Umbilical cord (tissue), 2 donors: ENCODE data around the gene SSU72. TPM values are rescaled to one million over a fixed set of nuclear protein-coding genes. Genes with fewer than 3 reads are reported as not detected.

Source experiments
- DNase-seq: peaks from one replicate; pipeline ENCODE4 v3.0.0-alpha.2; 2015; ENCODE audit warnings: low spot score
- total RNA-seq: library from RNA; depleted of rRNA; stranded (reverse); fragments of >200 nt; gene quantifications from one replicate; pipeline ENCODE4 v1.2.3, GENCODE V29; 2014; ENCODE audit warnings: low replicate concordance; ENCODE audit not compliant: insufficient read depth

SSU72 gene
- 44.3 TPM for total RNA-seq

DNA sequence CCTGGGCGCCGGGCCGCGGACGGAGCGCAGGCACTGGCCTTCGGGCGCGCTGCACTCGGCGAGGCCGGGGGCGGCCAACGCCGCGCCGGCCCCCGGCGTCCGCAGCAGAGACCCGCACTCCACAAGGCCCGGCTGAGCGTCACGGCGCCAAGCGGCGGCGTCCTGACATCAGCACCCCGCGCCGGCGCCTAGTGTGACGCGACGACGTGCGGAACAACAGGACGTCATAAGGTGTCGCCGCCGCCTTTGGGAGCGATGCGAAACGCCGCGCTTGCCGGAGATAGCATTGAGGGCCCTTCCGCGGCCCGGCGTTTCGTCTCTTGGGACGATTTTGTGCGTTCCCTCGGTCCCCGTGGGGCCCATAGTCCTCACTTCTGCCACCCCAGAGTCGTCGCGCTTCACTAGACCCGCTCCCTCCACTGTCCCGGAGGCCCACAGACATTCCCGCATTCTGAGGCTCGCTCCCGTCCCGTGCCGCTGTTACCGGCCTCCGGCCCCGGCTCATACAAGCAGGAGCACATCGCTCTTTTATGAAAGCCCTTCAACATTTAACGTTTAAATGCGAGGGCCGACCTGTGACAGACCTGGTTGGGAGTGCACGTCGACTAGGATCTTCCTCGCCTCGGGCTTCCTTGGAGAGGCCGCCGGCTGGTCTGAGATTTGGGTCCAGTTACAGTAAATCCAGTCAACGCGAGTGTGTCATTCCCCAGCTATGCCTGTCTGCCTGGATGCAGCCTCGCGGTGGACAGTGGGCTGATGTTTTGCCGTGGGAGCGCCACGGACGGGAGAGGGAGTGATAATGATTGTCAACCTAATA lies at the start of gene SSU72:
SSU72 (minus strand) TSS at position 143 of the 817 bp plus-strand sequence. CDS start 306 bp downstream, outside the sequence.
- peak; percentile 89 for DNase-seq

DNA sequence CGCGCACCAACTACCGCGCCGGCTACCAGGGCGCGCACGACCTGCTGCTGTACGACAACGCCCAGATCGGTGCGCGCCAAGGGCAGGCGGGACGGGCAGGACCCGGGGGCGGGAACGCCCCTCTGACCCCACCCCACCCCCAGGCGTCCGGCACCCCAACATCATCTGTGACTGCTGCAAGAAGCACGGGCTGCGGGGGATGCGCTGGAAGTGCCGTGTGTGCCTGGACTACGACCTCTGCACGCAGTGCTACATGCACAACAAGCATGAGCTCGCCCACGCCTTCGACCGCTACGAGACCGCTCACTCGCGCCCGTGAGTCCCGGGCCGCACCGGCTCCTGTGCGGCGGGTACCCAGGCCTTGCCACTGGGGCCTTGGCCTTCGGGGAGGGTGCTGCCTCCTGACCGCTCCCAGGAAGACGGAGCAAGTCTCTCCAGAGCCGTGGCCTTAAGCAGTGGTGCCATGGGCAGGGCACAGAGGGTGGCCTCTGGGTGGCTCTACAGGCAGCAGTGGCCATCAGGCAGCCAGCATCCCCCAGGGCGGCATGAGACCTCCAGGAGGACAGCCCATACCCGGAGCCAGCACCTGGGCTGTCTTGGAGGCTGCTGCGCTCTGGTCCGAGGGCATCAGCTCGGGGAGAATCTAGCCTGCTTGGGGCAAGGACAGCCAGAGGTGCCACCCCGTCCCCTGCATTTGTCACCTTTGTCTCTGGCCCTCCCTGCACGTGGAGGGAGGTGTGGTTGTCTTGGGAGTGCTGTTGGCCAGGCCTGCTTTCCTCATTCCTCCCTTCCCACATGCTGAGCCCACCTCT lies 49.2 kb upstream of the SSU72 start:
- DNase-seq: no peak

DNA sequence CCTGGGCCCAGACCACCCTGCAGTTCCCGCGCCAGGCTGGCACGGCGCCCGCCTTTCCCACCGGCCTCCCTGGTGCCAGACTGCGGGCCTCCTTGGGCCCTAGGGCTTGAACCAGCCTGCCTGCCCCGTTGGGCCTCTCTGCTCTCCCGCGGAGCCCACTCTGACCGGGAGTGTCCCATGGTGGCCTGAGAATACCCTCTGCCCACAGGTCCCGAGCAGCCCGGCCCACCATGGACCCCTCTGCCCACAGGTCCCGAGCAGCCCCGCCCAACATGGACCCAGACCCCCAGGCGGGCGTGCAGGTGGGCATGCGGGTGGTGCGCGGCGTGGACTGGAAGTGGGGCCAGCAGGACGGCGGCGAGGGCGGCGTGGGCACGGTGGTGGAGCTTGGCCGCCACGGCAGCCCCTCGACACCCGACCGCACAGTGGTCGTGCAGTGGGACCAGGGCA lies 48.5 kb upstream of the SSU72 start:
- no peak for DNase-seq

DNA sequence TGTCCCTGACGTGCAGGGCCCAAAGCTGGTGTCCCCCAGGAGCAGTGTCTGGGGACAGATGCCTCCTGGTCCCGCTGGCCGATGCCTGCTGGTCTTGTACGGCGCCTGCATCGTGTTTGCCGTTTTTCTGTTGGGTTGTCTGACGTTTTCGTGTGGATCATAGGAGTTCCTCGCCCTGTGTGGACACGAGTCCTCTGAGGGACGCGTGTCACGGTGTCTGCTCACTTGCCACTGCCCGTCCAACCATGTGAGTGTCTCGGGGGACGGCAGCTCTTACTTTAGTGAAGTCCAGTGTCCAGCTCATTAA lies 48.1 kb upstream of the SSU72 start:
- no peak for DNase-seq

DNA sequence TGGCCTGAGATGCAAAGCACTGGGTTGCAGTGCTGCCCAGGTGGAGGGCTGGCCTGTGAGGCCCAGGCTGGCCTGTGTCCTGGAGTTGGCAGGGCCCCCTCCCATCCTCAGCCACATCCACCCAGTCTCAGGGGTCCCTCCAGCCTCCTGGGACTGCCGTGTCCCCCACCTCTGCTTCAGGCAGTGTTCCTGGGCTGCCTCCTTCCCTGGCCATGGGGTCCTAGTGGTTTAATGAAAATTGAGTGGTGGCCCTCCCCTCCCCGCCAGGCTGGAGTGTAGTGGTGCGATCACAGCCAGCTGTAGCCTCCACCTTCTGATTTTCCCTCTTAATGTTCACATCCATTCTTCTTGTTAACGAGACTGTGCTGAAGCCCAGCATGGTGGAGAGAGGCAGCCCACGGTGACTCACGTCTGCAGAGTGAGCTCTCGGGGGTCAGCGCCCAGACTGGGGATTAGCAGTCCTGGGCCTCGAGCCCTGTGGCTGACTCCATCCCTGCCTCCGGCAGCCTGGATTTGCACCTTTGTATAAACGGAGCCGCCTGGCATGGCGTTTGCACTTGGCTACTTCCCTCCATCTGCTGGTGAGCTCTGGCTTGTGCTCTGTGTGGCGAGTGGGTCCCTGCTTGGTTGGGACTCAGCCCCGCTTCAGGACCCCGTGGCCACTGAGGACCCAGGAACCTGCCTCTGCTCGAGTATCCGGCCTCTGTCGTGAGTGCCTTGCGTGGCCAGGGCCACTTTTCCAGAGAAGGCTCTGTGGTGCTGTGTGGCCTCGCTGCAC lies 47.5 kb upstream of the SSU72 start:
- peak; percentile 79 for DNase-seq

DNA sequence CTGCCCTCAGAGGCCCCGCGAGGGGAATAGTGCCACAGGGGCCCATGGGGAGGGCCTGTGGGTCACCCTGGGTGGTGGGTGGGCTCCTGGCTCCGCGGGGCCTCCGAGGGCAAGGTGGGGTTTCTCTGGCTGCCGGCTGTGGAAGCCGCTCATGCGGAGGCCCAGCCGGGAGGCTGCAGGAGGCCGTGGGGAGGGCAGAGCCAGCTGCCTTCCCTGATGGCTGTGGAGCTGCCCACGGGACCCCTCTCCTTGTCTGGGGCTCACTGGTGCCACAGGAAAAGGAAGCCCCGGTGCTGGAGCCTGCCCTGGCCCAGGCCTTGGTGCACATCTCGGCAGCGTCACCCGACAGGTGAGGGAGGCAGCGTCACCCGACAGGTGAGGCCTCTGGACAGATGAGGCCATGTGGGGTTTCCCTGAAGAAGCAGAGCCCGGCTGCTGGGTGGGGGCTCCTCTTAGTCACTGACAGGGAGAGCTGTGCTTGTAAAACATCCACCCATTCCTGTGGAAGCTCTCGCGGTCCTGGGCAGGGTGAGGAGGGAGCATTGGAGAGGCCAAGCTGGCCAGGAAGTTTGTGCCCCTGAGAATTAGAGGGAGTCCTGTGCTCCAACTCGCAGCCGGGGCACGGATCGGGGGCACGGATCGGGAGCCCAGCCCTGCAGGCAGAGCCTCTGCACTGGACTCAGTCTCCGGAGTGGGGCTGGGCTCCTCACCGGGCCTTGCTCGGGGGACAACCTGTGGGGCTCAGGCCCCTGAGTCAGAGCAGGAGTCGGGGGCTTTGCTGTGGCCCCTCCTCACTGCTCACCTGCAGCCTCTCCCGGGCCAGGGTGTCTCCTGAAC lies 46.7 kb upstream of the SSU72 start:
- DNase-seq: peak; percentile 48

DNA sequence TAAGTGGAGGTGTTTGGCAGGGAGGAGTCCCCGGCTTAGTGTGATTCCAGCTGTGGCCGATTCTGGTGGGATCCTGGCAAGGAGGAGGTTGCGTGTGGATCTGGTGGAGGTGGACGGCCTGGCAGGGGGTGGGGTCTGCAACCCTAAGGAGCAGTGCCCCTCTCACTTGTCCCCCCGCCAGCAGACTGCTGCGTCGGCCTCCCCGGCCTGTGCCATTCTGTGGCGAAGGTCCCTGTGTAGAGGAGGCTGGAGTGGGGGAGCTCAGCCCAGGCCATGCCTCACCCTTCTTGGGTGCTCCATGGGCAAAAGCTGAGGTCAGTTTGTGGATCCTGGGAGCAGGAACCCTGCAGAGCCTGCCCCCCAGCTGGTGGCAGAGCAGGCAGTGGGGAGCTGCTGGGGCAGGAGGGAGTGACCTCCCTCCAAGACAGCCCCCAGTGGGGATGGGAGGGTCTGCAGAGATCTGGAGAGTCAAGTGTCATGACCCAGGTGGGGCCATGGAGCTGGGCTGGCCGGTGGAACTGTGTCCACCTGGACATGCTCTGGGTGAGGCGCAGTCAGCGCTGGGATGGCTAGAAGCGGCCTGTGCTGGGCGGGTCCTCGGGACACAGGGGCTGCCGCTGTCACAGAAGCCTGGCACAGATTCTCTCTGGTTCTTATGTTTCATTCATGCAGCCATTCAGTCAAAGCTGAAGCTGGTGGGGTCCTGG lies 45.9 kb upstream of the SSU72 start:
- DNase-seq: no peak

DNA sequence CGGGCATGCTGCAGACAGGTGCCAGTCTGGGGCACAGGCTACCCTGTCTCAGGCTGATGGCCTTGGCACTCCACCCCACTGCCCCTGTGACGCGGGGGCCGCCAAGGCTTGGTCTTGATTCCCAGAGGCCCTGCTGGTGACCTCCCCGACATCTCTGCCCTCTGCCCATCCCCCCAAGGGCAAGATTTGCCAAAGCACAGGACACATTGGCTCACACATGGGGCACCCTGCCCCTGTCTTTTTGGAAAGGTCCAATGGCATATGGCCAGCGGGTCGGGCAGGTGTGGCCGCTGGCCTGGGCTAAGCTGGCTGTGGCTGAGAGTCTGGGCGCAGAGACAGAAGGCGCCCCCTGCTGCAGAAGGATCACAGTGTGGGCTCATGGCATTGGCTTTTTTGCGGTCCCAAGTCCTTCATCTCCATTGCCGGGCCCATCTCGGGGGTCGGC lies 45.3 kb upstream of the SSU72 start:
- no peak for DNase-seq

DNA sequence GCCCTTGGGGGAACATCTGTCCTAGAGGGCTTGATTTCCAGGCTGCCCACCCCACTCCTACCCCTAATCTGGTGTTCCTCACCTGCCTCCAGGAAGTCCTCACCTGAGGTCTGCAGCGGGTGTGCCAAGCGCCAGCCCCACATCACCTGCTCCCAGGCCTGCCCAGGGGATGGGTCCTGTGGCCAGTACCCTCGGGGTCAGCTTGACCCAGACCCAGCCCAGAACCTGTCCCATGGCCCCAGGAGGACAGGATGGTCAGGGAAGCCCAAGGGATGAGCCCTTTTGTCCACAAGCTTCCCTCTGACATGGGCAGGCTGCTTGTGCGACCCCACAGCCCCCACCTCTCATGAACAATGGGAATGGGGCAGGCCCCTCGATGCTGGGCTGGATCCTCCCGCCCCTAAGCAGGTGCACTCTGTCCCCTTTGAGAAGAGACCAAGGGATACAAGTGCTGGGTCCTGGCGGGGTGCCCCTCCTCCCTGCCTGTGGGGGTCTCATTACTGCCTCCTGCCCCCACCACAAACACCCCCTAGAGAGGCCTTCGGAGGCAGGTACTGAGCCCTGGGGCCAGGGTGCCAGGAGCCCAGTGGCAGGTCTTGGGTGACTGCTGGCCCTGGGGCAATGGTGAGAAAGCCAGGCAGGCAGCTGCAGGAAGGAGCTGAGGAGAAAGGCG lies 43.9 kb upstream of the SSU72 start:
- DNase-seq: no peak

DNA sequence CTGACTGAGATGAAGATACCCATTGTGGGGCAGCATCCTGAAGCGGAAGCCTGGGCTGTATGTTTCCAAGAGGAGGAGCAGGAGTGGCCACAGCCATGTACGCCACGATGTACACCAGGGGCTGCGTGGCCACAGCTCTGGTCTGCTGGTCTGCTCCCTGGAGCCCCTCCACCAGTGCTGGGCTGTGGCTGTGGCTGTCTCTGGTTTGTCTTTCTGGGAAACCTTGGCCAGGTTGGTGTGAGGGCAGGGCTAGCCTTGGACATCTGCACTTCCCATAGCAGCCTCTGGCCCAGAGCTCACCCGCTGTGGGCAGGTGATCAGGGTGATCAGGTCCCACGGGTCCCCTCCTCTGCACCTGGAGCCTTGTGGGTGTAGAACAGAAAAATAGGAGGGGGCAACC lies 43.3 kb upstream of the SSU72 start:
- DNase-seq: no peak

DNA sequence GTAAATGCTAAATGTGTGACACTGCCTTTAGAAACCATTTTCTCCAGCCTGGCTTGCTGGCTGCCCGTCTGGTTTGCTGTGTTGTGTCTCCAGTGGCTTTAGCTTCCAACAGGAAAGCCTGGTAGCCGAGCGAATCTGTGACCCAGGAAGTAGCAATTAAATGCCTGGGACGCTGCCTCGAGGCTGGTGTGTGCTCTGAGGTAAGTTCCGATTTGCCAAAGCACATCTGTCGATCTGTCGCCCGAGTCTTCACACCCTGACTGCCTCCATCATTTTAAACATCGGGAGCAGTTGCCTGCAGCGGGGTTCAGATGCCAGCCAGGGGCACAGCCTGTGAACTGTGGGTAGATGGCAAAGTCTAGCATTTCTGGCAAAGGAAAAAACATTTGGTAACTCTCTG lies 42.9 kb upstream of the SSU72 start:
- DNase-seq: no peak

DNA sequence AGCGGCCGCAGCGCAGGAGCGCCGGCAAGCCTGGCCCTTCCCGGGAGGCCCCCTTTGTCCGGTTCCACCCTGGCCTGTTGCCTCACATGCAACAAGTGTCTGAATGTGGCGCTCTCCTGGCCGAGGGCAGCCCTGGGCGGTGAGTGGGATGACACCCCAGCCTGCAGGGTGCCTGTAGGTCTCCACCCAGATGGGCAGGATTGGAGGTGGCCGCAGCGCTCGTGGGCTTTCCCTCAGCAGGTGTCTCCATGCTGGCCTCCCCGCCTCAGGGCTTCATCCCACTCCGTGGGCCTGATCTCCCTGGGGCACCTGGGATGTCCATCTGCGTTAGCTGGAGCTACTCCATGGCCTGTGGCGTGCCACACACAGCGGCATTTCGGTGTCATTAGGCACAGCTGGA lies 42.2 kb upstream of the SSU72 start:
- no peak for DNase-seq

DNA sequence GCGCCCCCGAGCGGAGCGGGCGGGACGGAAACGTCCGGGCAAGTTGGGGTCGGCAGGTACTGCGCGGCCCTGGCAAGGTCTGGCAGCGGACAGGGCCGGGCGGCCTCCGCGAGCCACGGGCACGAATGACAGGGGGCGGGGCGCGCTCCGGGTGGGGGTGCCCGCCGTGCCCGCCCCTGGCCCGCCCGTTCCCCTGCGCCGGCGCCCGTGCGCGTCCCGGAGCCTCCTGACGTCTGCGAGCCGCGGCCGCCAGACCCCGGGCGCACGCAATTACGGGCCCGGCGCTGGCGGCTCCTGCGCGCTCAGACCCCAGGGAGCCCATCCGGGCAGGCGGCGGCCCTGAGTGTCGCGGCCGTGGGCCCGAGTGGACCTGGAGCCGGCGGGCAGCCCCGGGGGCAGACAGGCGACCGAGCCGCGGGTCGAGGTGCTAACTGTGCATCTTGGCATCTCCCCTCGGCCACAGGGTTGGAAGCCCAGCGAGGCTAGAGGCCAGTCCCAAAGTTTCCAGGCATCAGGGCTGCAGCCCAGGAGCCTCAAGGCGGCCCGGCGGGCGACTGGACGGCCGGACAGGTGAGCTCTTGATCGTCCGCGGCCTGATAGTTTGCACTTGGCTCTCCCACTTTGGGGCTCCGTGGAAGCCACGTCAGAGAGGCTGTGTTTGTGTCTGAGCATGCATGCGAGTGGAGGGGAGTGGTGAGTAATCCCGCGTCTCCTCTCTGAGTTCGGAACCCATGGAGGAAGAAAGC lies 41.6 kb upstream of the SSU72 start:
- DNase-seq: peak; percentile 35

DNA sequence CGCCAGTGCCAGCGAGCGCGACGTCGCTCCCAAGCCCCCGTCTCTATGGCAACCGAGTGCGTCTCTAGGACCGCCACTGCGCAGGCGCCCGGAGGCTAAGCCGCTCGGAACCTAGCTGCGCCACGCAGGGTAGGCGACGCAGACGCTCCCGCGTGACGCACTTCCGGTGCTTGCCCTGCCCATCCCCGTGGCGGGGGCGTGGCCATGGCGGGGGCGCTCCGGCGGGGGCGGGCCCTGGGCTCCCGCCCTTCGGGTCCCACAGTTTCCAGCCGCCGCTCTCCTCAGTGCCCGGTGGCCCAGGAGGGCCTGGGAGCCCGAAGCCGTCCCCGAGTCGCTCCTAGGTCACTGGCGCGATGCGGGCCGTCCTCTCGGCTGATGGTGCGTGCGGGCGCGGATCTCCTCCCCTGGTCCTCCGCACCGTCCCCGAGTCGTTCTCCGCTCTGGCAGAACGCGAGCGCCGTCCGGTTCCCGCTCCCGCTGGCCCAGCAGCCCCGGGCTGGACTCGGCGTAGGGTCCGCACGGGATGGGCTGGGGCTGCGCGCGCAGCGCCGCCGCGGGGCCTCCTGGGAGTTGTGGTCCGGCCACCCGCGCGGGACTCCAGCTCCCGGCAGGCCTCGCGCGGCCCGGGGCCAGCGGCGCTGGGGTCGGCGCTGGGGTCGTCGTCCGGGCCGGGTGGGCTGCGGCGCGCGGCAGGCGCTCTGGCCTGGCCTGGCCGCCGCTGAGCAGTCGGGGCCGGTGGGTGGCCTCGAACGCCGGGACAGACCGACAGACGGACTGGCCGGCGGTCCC lies 40.8 kb upstream of the SSU72 start, which contains the start of gene MIB2:
MIB2 (plus strand) TSS at position 245 of the 789 bp plus-strand sequence. CDS start 7,953 bp downstream, outside the sequence.
- DNase-seq: peak; percentile 98

DNA sequence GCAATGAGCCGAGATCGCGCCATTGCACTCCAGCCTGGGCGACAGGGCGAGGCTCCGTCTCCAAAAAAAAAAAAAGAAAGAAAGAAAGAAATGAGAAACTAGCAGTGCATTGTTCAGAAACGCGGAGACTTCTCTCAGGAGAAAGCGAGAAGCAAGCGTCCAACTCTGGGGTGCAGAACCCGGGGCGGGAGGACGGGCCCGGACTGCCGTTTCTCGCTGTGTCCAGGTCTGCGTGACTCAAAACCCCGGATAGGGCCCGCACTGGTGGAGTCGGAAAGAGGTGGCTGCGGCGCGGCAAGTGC lies 40.2 kb upstream of the SSU72 start:
- no peak for DNase-seq

DNA sequence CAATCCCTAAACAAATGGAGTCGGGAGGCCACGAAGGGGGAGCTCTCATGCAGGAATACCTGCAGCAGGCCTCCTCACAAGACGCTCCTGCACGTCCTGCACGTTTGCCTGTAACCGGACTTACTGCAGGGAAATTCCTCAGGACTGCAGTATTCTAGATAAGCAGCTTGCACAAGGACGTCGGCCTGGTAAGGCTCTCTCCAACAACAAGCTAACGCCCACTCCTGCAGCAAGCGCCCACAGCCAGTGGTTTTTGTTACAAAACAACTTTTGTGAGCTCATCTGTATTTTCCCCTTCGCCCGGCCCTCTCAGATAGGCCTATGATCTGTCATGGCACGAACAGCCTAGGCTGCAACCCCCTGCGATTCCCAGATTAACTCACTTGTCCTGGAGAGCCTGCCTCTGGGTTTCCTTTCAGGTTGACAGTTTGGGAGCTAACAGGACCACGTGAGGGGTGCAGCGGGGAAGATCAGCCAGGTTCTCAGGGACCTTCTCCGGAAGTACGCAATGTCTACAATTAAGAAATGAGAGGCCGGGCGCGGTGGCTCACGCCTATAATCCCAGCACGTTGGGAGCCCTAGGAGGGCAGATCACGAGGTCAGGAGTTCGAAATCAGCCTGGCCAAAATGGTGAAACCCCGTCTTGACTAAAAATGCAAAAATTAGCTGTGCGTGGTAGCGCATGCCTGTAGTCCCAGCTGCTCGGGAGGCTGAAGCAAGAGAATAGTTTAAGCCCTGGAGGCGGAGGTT lies 39.7 kb upstream of the SSU72 start:
- DNase-seq: peak; percentile 83

DNA sequence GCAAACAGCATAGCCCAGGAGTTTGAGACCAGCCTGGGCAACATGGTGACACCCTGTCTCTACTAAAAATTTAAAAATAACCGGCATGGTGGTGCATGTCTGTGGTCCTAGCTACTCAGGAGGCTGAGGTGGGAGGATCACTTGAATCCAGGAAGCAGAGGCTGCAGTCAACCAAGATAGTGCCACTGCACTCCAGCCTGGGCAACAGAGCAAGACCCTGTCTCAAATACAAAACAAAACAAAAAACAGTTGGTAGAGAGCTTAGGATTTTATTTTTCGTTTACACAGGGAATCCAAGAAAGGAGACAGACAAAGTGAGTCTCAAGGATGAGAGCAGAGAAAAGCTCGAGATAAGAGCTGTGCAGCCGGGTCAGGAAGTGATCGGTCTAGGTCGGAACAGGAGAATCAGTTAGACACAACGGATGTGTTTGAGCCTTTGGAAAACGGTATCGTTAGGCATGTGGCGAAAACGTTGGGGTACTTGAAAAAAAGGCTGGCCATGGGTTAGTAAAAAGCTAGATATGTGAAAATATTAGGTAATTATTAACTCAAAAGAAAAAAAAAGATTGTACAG lies 38.9 kb upstream of the SSU72 start:
- no peak for DNase-seq

DNA sequence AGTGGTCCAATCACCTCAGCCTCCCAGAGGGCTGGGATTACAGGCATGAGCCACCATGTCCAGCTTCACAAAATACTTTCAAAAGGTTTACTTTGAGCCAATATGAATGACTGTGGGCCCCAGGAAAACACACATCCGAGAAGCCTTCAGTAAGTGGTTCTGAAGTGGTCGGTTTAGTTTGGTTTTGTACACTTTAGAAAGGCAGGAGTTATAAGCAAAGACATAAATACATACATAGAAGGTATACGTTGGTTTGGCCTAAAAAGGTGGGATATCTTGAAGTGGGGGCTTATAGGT lies 37.4 kb upstream of the SSU72 start:
- DNase-seq: no peak
